Measurements from ENCODE around the gene CEMP1.
"Not testable (repeated sequence)": the region's sequence is repeated elsewhere in the genome, so short reads cannot be mapped to it uniquely, and the experiment has no call there.

The CEMP1 gene

DNA sequence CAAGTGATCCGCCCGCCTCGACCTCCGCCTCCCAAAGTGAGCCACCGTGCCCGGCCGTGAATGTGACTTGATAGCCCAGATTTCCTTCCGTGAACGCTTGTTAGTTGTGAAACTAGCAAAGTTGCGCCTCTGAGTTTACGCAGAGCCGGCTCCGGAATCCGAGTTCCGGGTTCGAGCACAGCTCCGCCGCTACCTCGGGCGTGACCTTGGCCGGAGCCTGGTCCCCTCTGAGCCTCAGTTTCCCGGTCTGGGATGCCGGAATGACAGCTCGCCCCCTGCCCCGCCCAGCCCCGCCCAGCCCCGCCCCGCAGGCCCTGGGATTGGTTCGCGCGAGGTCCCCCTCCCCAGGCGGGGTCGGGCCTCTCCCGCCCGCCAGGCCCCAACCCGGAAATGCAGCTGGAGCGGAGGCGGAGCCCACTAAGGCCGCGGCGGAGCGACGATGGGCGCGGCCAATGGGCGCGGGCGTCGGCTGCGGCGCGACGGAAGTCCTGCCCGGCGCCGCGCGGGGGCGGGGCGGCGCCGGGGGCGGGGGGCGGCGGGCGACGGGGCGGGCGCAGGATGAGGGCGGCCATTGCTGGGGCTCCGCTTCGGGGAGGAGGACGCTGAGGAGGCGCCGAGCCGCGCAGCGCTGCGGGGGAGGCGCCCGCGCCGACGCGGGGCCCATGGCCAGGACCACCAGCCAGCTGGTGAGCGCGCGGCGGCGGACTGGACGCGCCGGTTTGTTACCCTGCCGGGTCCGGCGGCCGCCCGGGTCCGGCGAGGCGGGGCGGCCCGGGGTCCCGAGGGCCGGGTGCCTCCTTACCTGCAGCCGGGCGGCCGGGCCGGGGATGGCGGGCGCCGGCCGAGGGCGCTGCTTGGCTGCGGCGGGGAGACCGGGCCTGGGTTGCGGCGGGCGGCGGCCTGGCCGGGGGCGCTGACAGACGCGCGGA lies 6.5 kb upstream of the CEMP1 start, which contains the start of gene PDPK1:
Gene PDPK1 (plus strand): TSS at position 571 of the 929 bp plus-strand sequence. CDS start 92 bp downstream, at position 663.
- peak within 1 kb of the TSS; percentile 48 for H3K9ac ChIP-seq (ENCODE audit: low read depth, low read length, poor library complexity, severe bottlenecking)
- H3K9me3 ChIP-seq (ENCODE audit: insufficient read depth, low read depth, low read length), result no peaks in the 10 kb centered on the region
- peak within 1 kb of the TSS; percentile 87 for H2AFZ ChIP-seq (ENCODE audit: low read length)
- H3K9me2 ChIP-seq (replicated peaks; ENCODE audit: low read depth, low read length), result no peaks in the 10 kb centered on the region
- H3K4me2 ChIP-seq (ENCODE audit: low read depth, low read length, poor library complexity, severe bottlenecking), result peak within 1 kb of the TSS; percentile 69
- no peaks in the 10 kb centered on the region for H4K20me1 ChIP-seq (ENCODE audit: insufficient read depth, low read length, poor library complexity, severe bottlenecking)
- H3F3A ChIP-seq (ENCODE audit: low read depth), result no peaks in the 10 kb centered on the region
- no peaks in the 10 kb centered on the region for H3K27me3 ChIP-seq (ENCODE audit: insufficient read depth, low read length, poor library complexity, severe bottlenecking)
- no peaks in the 10 kb centered on the region for H3K36me3 ChIP-seq (ENCODE audit: insufficient read depth, low read length)
- TF ChIP-seq EZH2phosphoT487 (IDR thresholded peaks at IDR 0.05; ENCODE audit: borderline replicate concordance), result no peak
- TF ChIP-seq, protein P1, sequence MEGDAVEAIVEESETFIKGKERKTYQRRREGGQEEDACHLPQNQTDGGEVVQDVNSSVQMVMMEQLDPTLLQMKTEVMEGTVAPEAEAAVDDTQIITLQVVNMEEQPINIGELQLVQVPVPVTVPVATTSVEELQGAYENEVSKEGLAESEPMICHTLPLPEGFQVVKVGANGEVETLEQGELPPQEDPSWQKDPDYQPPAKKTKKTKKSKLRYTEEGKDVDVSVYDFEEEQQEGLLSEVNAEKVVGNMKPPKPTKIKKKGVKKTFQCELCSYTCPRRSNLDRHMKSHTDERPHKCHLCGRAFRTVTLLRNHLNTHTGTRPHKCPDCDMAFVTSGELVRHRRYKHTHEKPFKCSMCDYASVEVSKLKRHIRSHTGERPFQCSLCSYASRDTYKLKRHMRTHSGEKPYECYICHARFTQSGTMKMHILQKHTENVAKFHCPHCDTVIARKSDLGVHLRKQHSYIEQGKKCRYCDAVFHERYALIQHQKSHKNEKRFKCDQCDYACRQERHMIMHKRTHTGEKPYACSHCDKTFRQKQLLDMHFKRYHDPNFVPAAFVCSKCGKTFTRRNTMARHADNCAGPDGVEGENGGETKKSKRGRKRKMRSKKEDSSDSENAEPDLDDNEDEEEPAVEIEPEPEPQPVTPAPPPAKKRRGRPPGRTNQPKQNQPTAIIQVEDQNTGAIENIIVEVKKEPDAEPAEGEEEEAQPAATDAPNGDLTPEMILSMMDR (conservative IDR thresholded peaks at IDR 0.05; ENCODE audit: low read length), result no peak
- H3K79me2 ChIP-seq (ENCODE audit: insufficient read depth, low read length), result peaks cover 14% of the 10 kb centered on the region; the same call in 1 of the 2 replicates
- peaks cover 1% of the 10 kb centered on the region for H3K4me1 ChIP-seq (ENCODE audit: insufficient read depth, low read length, poor library complexity, severe bottlenecking)
- H3K4me3 ChIP-seq (ENCODE audit: low read length, poor library complexity, severe bottlenecking), result peak within 1 kb of the TSS; percentile 75

DNA sequence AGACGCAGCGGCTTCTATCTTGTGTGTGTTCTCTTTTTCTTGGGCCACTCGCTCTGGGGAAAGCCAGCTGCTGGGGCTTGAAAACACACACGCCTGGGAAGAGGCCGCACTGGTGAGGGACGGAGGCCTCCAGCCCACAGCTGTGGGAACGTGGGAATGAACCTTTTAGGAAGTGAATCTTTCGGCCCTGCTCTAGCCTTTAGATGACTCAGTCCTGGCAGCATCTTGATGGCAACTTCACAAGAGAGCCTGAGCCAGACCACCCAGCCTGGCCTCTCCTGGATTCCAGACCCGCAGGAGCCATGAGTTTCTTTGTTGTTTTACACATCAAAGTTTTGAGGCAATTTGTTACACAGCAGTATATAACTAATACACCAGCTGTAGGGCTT lies 4.4 kb upstream of the CEMP1 start:
- Histone ChIP-seq H3K79me2 (ENCODE audit: insufficient read depth, low read length) (peaks cover 14% of the 10 kb centered on the region; the same call in 1 of the 2 replicates), H3K4me1 (ENCODE audit: insufficient read depth, low read length, poor library complexity, severe bottlenecking) (peaks cover 10% of the 10 kb centered on the region), H3K9me2 (replicated peaks; ENCODE audit: low read depth, low read length) (no peaks in the 10 kb centered on the region), H3K4me2 (ENCODE audit: low read depth, low read length, poor library complexity, severe bottlenecking) (no peak overlapping the region), H3K36me3 (ENCODE audit: insufficient read depth, low read length) (no peaks in the 10 kb centered on the region), H4K20me1 (ENCODE audit: insufficient read depth, low read length, poor library complexity, severe bottlenecking) (no peaks in the 10 kb centered on the region), H3K9ac (ENCODE audit: low read depth, low read length, poor library complexity, severe bottlenecking) (no peak overlapping the region), H2AFZ (ENCODE audit: low read length) (no peak overlapping the region), H3K27me3 (ENCODE audit: insufficient read depth, low read length, poor library complexity, severe bottlenecking) (no peaks in the 10 kb centered on the region), H3F3A (ENCODE audit: low read depth) (no peaks in the 10 kb centered on the region), H3K9me3 (ENCODE audit: insufficient read depth, low read depth, low read length) (no peaks in the 10 kb centered on the region), H3K4me3 (ENCODE audit: low read length, poor library complexity, severe bottlenecking) (no peak overlapping the region)
- TF ChIP-seq EZH2phosphoT487 (IDR thresholded peaks at IDR 0.05; ENCODE audit: borderline replicate concordance), result no peak
- TF ChIP-seq, protein P1 (conservative IDR thresholded peaks at IDR 0.05; ENCODE audit: low read length), result no peak

DNA sequence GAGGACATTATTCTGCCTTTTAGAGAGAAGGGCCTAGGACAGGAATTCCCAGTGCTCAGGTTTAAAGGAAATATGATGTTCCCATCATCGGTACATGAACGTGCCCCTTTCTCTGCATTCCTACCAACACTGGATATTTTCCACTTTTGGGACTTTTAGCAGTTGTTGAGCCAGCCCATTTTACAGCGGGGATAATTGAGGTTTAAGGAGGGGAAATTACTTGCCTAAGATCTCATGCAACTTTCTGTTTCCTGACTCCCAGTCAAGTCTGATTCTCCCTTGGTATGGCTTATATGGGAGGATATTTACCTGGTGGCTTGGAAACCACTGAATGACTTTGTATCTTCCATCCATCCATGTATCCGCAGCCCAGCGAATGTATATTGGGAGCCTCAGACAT lies 3.1 kb upstream of the CEMP1 start:
- not testable (repeated sequence) for H3K9me2 ChIP-seq (replicated peaks; ENCODE audit: low read depth, low read length); H3K27me3 ChIP-seq (ENCODE audit: insufficient read depth, low read length, poor library complexity, severe bottlenecking); H3F3A ChIP-seq (ENCODE audit: low read depth); H3K9ac ChIP-seq (ENCODE audit: low read depth, low read length, poor library complexity, severe bottlenecking); H2AFZ ChIP-seq (ENCODE audit: low read length); H3K9me3 ChIP-seq (ENCODE audit: insufficient read depth, low read depth, low read length); H3K4me2 ChIP-seq (ENCODE audit: low read depth, low read length, poor library complexity, severe bottlenecking); H3K36me3 ChIP-seq (ENCODE audit: insufficient read depth, low read length); H3K79me2 ChIP-seq (ENCODE audit: insufficient read depth, low read length); H3K4me3 ChIP-seq (ENCODE audit: low read length, poor library complexity, severe bottlenecking); H4K20me1 ChIP-seq (ENCODE audit: insufficient read depth, low read length, poor library complexity, severe bottlenecking)
- H3K4me1 ChIP-seq (ENCODE audit: insufficient read depth, low read length, poor library complexity, severe bottlenecking), result peaks cover 10% of the 10 kb centered on the region

Measured in Loucy (cell line).